ENCODE measurements around the gene ISY1. TPM values are rescaled to one million over a fixed set of nuclear protein-coding genes. Genes with fewer than 3 reads are reported as not detected.

ISY1 gene
- total and polyA plus RNA-seq, 12 donors, result 15.9 to 35.4 (median 29.5) TPM

- Histone ChIP-seq H3K36me3 (peaks cover 0 to 20% (median 0%) of the 10 kb centered on the region in 9 donors), H3K27me3 (no peaks in the 10 kb centered on the region), H3K4me1 (peaks cover 3 to 62% (median 47%) of the 10 kb centered on the region in 9 donors), H3K27ac (peak overlapping the region; percentile 94 to 100 (median 99)), H3K4me3 (peak overlapping the region; percentile 75 to 97 (median 92)), H3K9me3 (no peaks in the 10 kb centered on the region)
- intact Hi-C loops (cut with DNase I), result loop anchor here in 7 of 10 donors (5.0 to 10.0 kb wide), 3 partner anchors 43 to 63 kb away; partner anchors contain the start of gene COPG1 (in 7 of the 7)
- no peak for TF ChIP-seq CTCF (IDR thresholded peaks at IDR 0.05)
- WGBS, 2 donors, result 2 to 3% methylated on average over 5 of the region's 5 CpGs
- DNase-seq (peak in 1 of 2 donors; percentile 24), ATAC-seq (peak in 5 of 8 donors; percentile 18 to 29 (median 23))
Measured at GRCh38 chr3:129184396-129184657, 23.5 kb upstream of the ISY1 start.

- intact Hi-C loops (cut with DNase I), result loop anchor here in 8 of 10 donors (2.0 to 10.0 kb wide), 4 partner anchors 41 to 64 kb away; partner anchors contain the start of gene COPG1 (in 7 of the 8)
- peaks cover 7 to 68% (median 52%) of the 10 kb centered on the region in 9 donors for H3K4me1 ChIP-seq
Measured at GRCh38 chr3:129183569-129184395, 22.9 kb upstream of the ISY1 start, which contains the start of gene CNBP. TSS of gene CNBP (minus strand) at chr3:129183896. CDS start at chr3:129171757, 12,139 bp downstream.

GRCh38 chr3:129182390-129183185 is 21.7 kb upstream of the ISY1 start:
- H3K4me3 ChIP-seq, result peak overlapping the region; percentile 75 to 97 (median 92)
- H3K36me3 ChIP-seq, result peaks cover 0 to 37% (median 7%) of the 10 kb centered on the region in 9 donors
- no peaks in the 10 kb centered on the region for H3K9me3 ChIP-seq
- 0% methylated on average over 24 of the region's 24 CpGs for WGBS, 2 donors
- H3K27ac ChIP-seq, result peak overlapping the region; percentile 94 to 100 (median 99)
- intact Hi-C loops (cut with DNase I), result loop anchor here in 8 of 10 donors (1.0 to 10.0 kb wide), 5 partner anchors 21 to 65 kb away; partner anchors contain the start of genes COPG1 (in 7 of the 8) and ISY1 (in 1 of the 8)
- DNase-seq, result no peak
- no peaks in the 10 kb centered on the region for H3K27me3 ChIP-seq
- no peak for TF ChIP-seq CTCF (IDR thresholded peaks at IDR 0.05)
- ATAC-seq, result peak in 6 of 8 donors; percentile 1 to 23 (median 16)
- peaks cover 11 to 78% (median 64%) of the 10 kb centered on the region in 9 donors for H3K4me1 ChIP-seq

More at GRCh38 chr3:129183569-129184395, 22.9 kb upstream of the ISY1 start, which contains the start of gene CNBP:
- Histone ChIP-seq H3K36me3 (peaks cover 0 to 26% (median 3%) of the 10 kb centered on the region in 9 donors), H3K9me3 (no peaks in the 10 kb centered on the region), H3K4me3 (peak within 1 kb of the TSS; percentile 75 to 97 (median 92)), H3K27ac (peak within 1 kb of the TSS; percentile 94 to 100 (median 99)), H3K27me3 (no peaks in the 10 kb centered on the region)
- peak in 1 of 9 donors; percentile 8 for TF ChIP-seq CTCF (IDR thresholded peaks at IDR 0.05)
- WGBS, 2 donors, result 0% methylated on average over 83 of the region's 83 CpGs
- DNase-seq (peak; percentile 94), ATAC-seq (peak; percentile 98 to 99 (median 99))

GRCh38 chr3:129181819-129182218 is 21.0 kb upstream of the ISY1 start:
- ATAC-seq (no peak), DNase-seq (no peak)
- Histone ChIP-seq H3K27me3 (no peaks in the 10 kb centered on the region), H3K4me1 (peaks cover 11 to 82% (median 72%) of the 10 kb centered on the region in 9 donors), H3K27ac (peak overlapping the region in 8 of 10 donors; percentile 94 to 100 (median 100)), H3K9me3 (no peaks in the 10 kb centered on the region), H3K36me3 (peaks cover 0 to 45% (median 7%) of the 10 kb centered on the region in 9 donors), H3K4me3 (peak overlapping the region; percentile 75 to 97 (median 92))
- WGBS, 2 donors, result 10 to 13% methylated on average over 3 of the region's 3 CpGs
- intact Hi-C loops (cut with DNase I), result loop anchor here in 8 of 10 donors (1.0 to 10.0 kb wide), 5 partner anchors 21 to 65 kb away; partner anchors contain the start of genes COPG1 (in 7 of the 8) and ISY1 (in 1 of the 8)
- no peak for TF ChIP-seq CTCF (IDR thresholded peaks at IDR 0.05)

Data from heart right ventricle (tissue), 16 donors.